SK-N-SH (cell line): ENCODE results near the gene ARMCX5. TPM values are rescaled to one million over a fixed set of nuclear protein-coding genes. Genes with fewer than 3 reads are reported as not detected.

ENCODE experiments used
- CTCF ChIA-PET: fragments of 300-600, 350-600 bp; formaldehyde crosslinking; extraction: SDS; loops from one replicate; lab custom pipeline; 2021; lab: Yijun Ruan, JAX
- POLR2A ChIA-PET: fragments of 350-600 bp; sonication (Branson Sonifier 250); formaldehyde crosslinking; extraction: SDS; loops from one replicate; lab custom pipeline; 2020; ENCODE audit warnings: antibody characterized with exemption, inconsistent platforms; lab: Yijun Ruan, JAX
- DNase-seq: peaks from one replicate; pipeline ENCODE4 v3.0.0; 2012
- H2AFZ ChIP-seq: fragments of 200-600 bp; sonication (generic); 2 replicates; pipeline ENCODE4 v1.8.1; 2016; ENCODE audit warnings: antibody characterized with exemption, mild to moderate bottlenecking, low read depth
- H3F3A ChIP-seq: fragments of 200-600 bp; sonication (generic); replicated peaks from 2 replicates; pipeline ENCODE3; 2016; ENCODE audit warnings: antibody characterized with exemption, mild to moderate bottlenecking; ENCODE audit not compliant: insufficient read depth
- H3K27ac ChIP-seq, 2 experiments: fragments of 200-500 bp in 1 of 2; fragments of 200-600 bp in 1 of 2; sonication (Bioruptor generic) in 1 of 2; sonication (generic), shearing (Covaris generic) in 1 of 2; 2 replicates each; pipeline versions ENCODE4 v1.5.1 to v1.6.1; 2014 to 2016; ENCODE audit warnings: low read depth in 2 of 2, inconsistent platforms in 1 of 2, low read length in 1 of 2, mild to moderate bottlenecking in 1 of 2, mixed read lengths in 1 of 2
- H3K27me3 ChIP-seq: fragments of 200-600 bp; sonication (generic), shearing (Covaris generic); 2 replicates; pipeline ENCODE4 v1.6.1; 2016; ENCODE audit warnings: mixed run types; ENCODE audit not compliant: insufficient read depth
- H3K36me3 ChIP-seq, 2 experiments: fragments of 200-500 bp in 1 of 2; fragments of 200-600 bp in 1 of 2; sonication (Bioruptor generic) in 1 of 2; sonication (generic) in 1 of 2; replicated peaks in 1 of 2; 2 replicates each; pipeline versions ENCODE3 to v1.5.1; 2014 to 2016; ENCODE audit warnings: low read length in 1 of 2, mild to moderate bottlenecking in 1 of 2; ENCODE audit not compliant: insufficient read depth in 2 of 2, control insufficient read depth in 1 of 2
- H3K4me1 ChIP-seq, 2 experiments: fragments of 200-500 bp in 1 of 2; fragments of 200-600 bp in 1 of 2; sonication (Bioruptor generic) in 1 of 2; sonication (generic), shearing (Covaris generic) in 1 of 2; 2 replicates each; pipeline versions ENCODE4 v1.5.1 to v1.6.1; 2014 to 2016; ENCODE audit warnings: low read depth in 1 of 2, low read length in 1 of 2, mixed run types in 1 of 2; ENCODE audit not compliant: insufficient read depth in 2 of 2, control insufficient read depth in 1 of 2
- H3K4me2 ChIP-seq: fragments of 200-600 bp; sonication (generic), shearing (Covaris generic); 2 replicates; pipeline ENCODE4 v1.6.1; 2017; ENCODE audit warnings: mixed run types
- H3K4me3 ChIP-seq, 2 experiments: fragments of 200-500 bp in 1 of 2; fragments of 200-600 bp in 1 of 2; sonication (Bioruptor generic) in 1 of 2; sonication (generic), shearing (Covaris generic) in 1 of 2; 2 replicates each; pipeline versions ENCODE4 v1.5.1 to v1.8.1; 2014 to 2016; ENCODE audit warnings: low read depth in 2 of 2, inconsistent platforms in 1 of 2, low read length in 1 of 2, mild to moderate bottlenecking in 1 of 2, mixed read lengths in 1 of 2, moderate library complexity in 1 of 2
- H3K79me2 ChIP-seq: fragments of 200-600 bp; sonication (generic); 2 replicates; pipeline ENCODE4 v1.8.1; 2017; ENCODE audit warnings: mild to moderate bottlenecking; ENCODE audit not compliant: insufficient read depth
- H3K9ac ChIP-seq: fragments of 200-600 bp; sonication (generic); 2 replicates; pipeline ENCODE4 v1.6.1; 2017; ENCODE audit warnings: mixed run types
- H3K9me2 ChIP-seq: fragments of 200-600 bp; sonication (generic); 2 replicates; pipeline ENCODE4 v1.6.1; 2017; ENCODE audit warnings: mixed run types
- H3K9me3 ChIP-seq: fragments of 200-600 bp; sonication (generic); 2 replicates; pipeline ENCODE4 v1.6.1; 2017; ENCODE audit warnings: mixed run types, mild to moderate bottlenecking, moderate library complexity
- H4K20me1 ChIP-seq: fragments of 200-600 bp; sonication (generic); 2 replicates; pipeline ENCODE4 v1.6.1; 2017; ENCODE audit warnings: mild to moderate bottlenecking, mixed run types; ENCODE audit not compliant: insufficient read depth
- CHD2 ChIP-seq: fragments of 150-350 bp; IDR thresholded peaks from 2 replicates; pipeline ENCODE4 v1.6.1; 2018; ENCODE audit warnings: low read length; ENCODE audit not compliant: partially characterized antibody
- ELF1 ChIP-seq: IDR thresholded peaks from 2 replicates; pipeline ENCODE4 v1.4.0; 2012
- EP300 ChIP-seq, 2 experiments: IDR thresholded peaks; 2 replicates each; pipeline versions ENCODE4 v1.4.0 to v1.6.1; 2012; ENCODE audit warnings: borderline replicate concordance in 1 of 2, low read depth in 1 of 2, low read length in 1 of 2
- EZH2phosphoT487 ChIP-seq: fragments of 200-600 bp; sonication (generic); IDR thresholded peaks from 2 replicates; pipeline ENCODE4 v1.6.1; 2017; ENCODE audit warnings: low read depth, mixed run types, mild to moderate bottlenecking, antibody characterized with exemption, moderate library complexity, borderline replicate concordance
- GABPA ChIP-seq: IDR thresholded peaks from 2 replicates; pipeline ENCODE4 v1.4.0; 2012; ENCODE audit warnings: low read depth, mild to moderate bottlenecking
- GATA2 ChIP-seq: sonication (generic); formaldehyde crosslinking; IDR thresholded peaks from 2 replicates; pipeline ENCODE4 v1.5.0; 2020; ENCODE audit warnings: mild to moderate bottlenecking, missing genetic modification reagents
- JUND ChIP-seq: IDR thresholded peaks from 2 replicates; pipeline ENCODE4 v1.4.0; 2012
- MEF2A ChIP-seq: IDR thresholded peaks from 2 replicates; pipeline ENCODE4 v1.4.0; 2012; ENCODE audit warnings: low read depth, borderline replicate concordance
- PBX3 ChIP-seq: IDR thresholded peaks from 2 replicates; pipeline ENCODE4; 2012
- POLR2AphosphoS5 ChIP-seq: IDR thresholded peaks from 2 replicates; pipeline ENCODE4 v1.6.1; 2012; ENCODE audit warnings: low read depth, low read length
- RAD21 ChIP-seq: IDR thresholded peaks from 2 replicates; pipeline ENCODE4 v1.6.1; 2012; ENCODE audit warnings: mild to moderate bottlenecking, low read length
- RXRA ChIP-seq: IDR thresholded peaks from 2 replicates; pipeline ENCODE4 v1.4.0; 2012; ENCODE audit warnings: low read depth, mild to moderate bottlenecking, borderline replicate concordance
- SIN3A ChIP-seq: IDR thresholded peaks from 2 replicates; pipeline ENCODE4 v1.6.1; 2012; ENCODE audit warnings: low read depth, mild to moderate bottlenecking, low read length, moderate library complexity, borderline replicate concordance
- TCF12 ChIP-seq: IDR thresholded peaks from 2 replicates; pipeline ENCODE4 v1.4.0; 2012
- TEAD4 ChIP-seq: IDR thresholded peaks from 2 replicates; pipeline ENCODE4 v1.4.0; 2012; ENCODE audit warnings: mild to moderate bottlenecking, borderline replicate concordance; ENCODE audit not compliant: insufficient read depth
- USF1 ChIP-seq: IDR thresholded peaks from 2 replicates; pipeline ENCODE4 v1.4.0; 2012; ENCODE audit warnings: low read depth, borderline replicate concordance
- YY1 ChIP-seq: IDR thresholded peaks from 2 replicates; pipeline ENCODE4 v1.4.0; 2012; ENCODE audit warnings: low read depth, mild to moderate bottlenecking
- ZBTB33 ChIP-seq: IDR thresholded peaks from 2 replicates; pipeline ENCODE4 v1.4.0; 2012; ENCODE audit warnings: low read depth, borderline replicate concordance
- WGBS: methylation state at CpG from one replicate; pipeline ENCODE4 v1.1.6; 2017; ENCODE audit warnings: low lambda C conversion rate; 5-methylcytosine and 5-hydroxymethylcytosine counted together
- polyA plus RNA-seq, 3 experiments: library from polyadenylated mRNA; depleted of rRNA; stranded (reverse); fragments of >200 nt; gene quantifications; 2 replicates each; pipeline ENCODE4 v1.2.3, GENCODE V29; 2012

Gene ARMCX5
- polyA plus RNA-seq, 1 of the 3 experiments (the other 2 are of a cell fraction), result 9.6 TPM

GRCh38 chrX:102606115-102606514 is 6.8 kb downstream of the ARMCX5 start:
- H3K27me3 ChIP-seq, result no peaks in the 10 kb centered on the region
- H3K79me2 ChIP-seq, result no peaks in the 10 kb centered on the region
- 43% methylated on average over 1 of the region's 1 CpG for WGBS
- POLR2A ChIA-PET, result no interaction called here
- H3K4me1 ChIP-seq, result peaks cover 0 to 2% of the 10 kb centered on the region in 2 experiments; a peak in 1 of 4 replicates
- H3F3A ChIP-seq, result no peaks in the 10 kb centered on the region
- no peak overlapping the region for H2AFZ ChIP-seq
- H4K20me1 ChIP-seq, result no peaks in the 10 kb centered on the region
- CTCF ChIA-PET, result no interaction called here
- H3K9me2 ChIP-seq, result no peaks in the 10 kb centered on the region
- H3K4me3 ChIP-seq, result no peak overlapping the region
- H3K9ac ChIP-seq, result no peak overlapping the region
- no peak overlapping the region for H3K4me2 ChIP-seq
- peaks cover 0 to 10% of the 10 kb centered on the region in 2 experiments for H3K36me3 ChIP-seq
- no peak for DNase-seq
- H3K27ac ChIP-seq, result no peak overlapping the region
- no peak for TF ChIP-seq ZBTB33
- TF ChIP-seq EP300 (IDR thresholded peaks at IDR 0.05; ENCODE audit: borderline replicate concordance in 1 of 2, low read depth in 1 of 2, low read length in 1 of 2), result no peak
- TF ChIP-seq PBX3, result no peak
- TF ChIP-seq TEAD4, result no peak
- TF ChIP-seq GATA2 (CRISPR knock-in tag), result no peak
- TF ChIP-seq EZH2phosphoT487, result no peak
- no peak for TF ChIP-seq YY1
- no peak for TF ChIP-seq JUND
- TF ChIP-seq USF1, result no peak
- no peak for TF ChIP-seq CHD2
- TF ChIP-seq ELF1, result no peak
- TF ChIP-seq TCF12, result no peak
- no peak for TF ChIP-seq GABPA
- no peak for TF ChIP-seq RXRA
- no peak for TF ChIP-seq POLR2AphosphoS5
- TF ChIP-seq MEF2A, result no peak
- TF ChIP-seq SIN3A, result no peak
- TF ChIP-seq RAD21, result no peak
- TF ChIP-seq, all 33 proteins: peak for 0
- H3K9me3 ChIP-seq, result no peaks in the 10 kb centered on the region
